ENCODE measurements around the gene FRRS1. TPM values are rescaled to one million over a fixed set of nuclear protein-coding genes. Genes with fewer than 3 reads are reported as not detected.

Gene FRRS1
- total RNA-seq, 5 donors from 2014 or later (not counting 1 experiment from before 2014, with no cell fraction given): 0.20 to 1.2 (median 0.45) TPM; not detected in 1

- ATAC-seq (replicated peaks in 1 of 4) (no peak), DNase-seq (no peak)
- Histone ChIP-seq H3K9me3 (no peaks in the 10 kb centered on the region), H3K27ac (ENCODE audit: low read length) (no peak overlapping the region), H3K36me3 (ENCODE audit: control insufficient read depth in 2 of 2, extremely low read depth in 1 of 2, insufficient read depth in 1 of 2, low read length in 1 of 2) (no peaks in the 10 kb centered on the region), H3K4me1 (ENCODE audit: control insufficient read depth in 1 of 2, extremely low read depth in 1 of 2, insufficient read depth in 2 of 2, low read length in 2 of 2) (no peaks in the 10 kb centered on the region), H3K4me3 (ENCODE audit: control insufficient read depth in 1 of 2, extremely low read depth in 1 of 2, low read length in 1 of 2) (no peak overlapping the region), H3K27me3 (replicated peaks in 1 of 2; ENCODE audit: control insufficient read depth in 2 of 2, extremely low read depth in 1 of 2, insufficient read depth in 2 of 2, low read length in 1 of 2) (no peaks in the 10 kb centered on the region)
- CTCF ChIA-PET: interaction anchor here in 1 of 2 donors (0.6 kb wide), 1 partner anchor 19 kb away, joined by 3 read pairs; no protein-coding TSS in a partner anchor
- Mint-ChIP-seq H3K4me1 (no peaks in the 10 kb centered on the region), H3K4me3 (no peak overlapping the region), H3K36me3 (no peaks in the 10 kb centered on the region), H3K27ac (no peak overlapping the region), H3K9me3 (no peaks in the 10 kb centered on the region), H3K27me3 (peaks cover 0 to 7% of the 10 kb centered on the region in 2 donors)
- POLR2A ChIA-PET: no interaction called here
- WGBS (ENCODE audit: insufficient coverage): no CpG with 5 or more reads among the region's 2 CpGs
Observed at GRCh38 chr1:99659755-99660210, 106.7 kb downstream of the FRRS1 start.

Other genes starting within 250 kb of the FRRS1 start
- under 1 TPM in 1 of 5 donors, not detected in 4; 0.15 TPM for gene PALMD, start 120.5 kb downstream of the FRRS1 start, total RNA-seq
- gene AGL, start 83.7 kb upstream of the FRRS1 start, total RNA-seq: 10 to 100 TPM; 14.6 to 17.3 (median 15.8) TPM
- gene SLC35A3, start 203.4 kb upstream of the FRRS1 start, total RNA-seq: 10 to 100 TPM; 21.5 to 31.8 (median 24.5) TPM